Measurements from ENCODE around the gene LCN12.

The LCN12 gene

GRCh38 chr9:136951541-136952320 is at the start of gene LCN12:
TSS of gene LCN12 (plus strand) at chr9:136952273. CDS start at chr9:136952328, 55 bp downstream.
- DNase-seq = no peak

- DNase-seq = no peak
Observed at GRCh38 chr9:136903041-136903554, 49.0 kb upstream of the LCN12 start.

GRCh38 chr9:136906266-136906665 is 45.8 kb upstream of the LCN12 start:
- no peak for DNase-seq

- no peak for DNase-seq
Observed at GRCh38 chr9:136907011-136907914, 44.8 kb upstream of the LCN12 start.

GRCh38 chr9:136910197-136910900 is 41.7 kb upstream of the LCN12 start:
- DNase-seq = no peak

- DNase-seq = no peak
Observed at GRCh38 chr9:136910901-136911245, 41.2 kb upstream of the LCN12 start.

- DNase-seq = no peak
Observed at GRCh38 chr9:136913701-136914438, 38.2 kb upstream of the LCN12 start.

- DNase-seq = no peak
Observed at GRCh38 chr9:136915632-136916329, 36.3 kb upstream of the LCN12 start.

GRCh38 chr9:136916330-136917184 is 35.5 kb upstream of the LCN12 start:
- no peak for DNase-seq

GRCh38 chr9:136917902-136918301 is 34.2 kb upstream of the LCN12 start:
- DNase-seq = no peak

- DNase-seq = no peak
Observed at GRCh38 chr9:136920069-136920468, 32.0 kb upstream of the LCN12 start.

GRCh38 chr9:136920734-136921231 is 31.3 kb upstream of the LCN12 start:
- no peak for DNase-seq

- DNase-seq = no peak
Observed at GRCh38 chr9:136921307-136921706, 30.8 kb upstream of the LCN12 start.

GRCh38 chr9:136921718-136922117 is 30.4 kb upstream of the LCN12 start:
- DNase-seq = no peak

- no peak for DNase-seq
Observed at GRCh38 chr9:136922540-136922939, 29.5 kb upstream of the LCN12 start.

- DNase-seq = no peak
Observed at GRCh38 chr9:136923881-136924280, 28.2 kb upstream of the LCN12 start.

GRCh38 chr9:136925414-136926153 is 26.5 kb upstream of the LCN12 start:
- no peak for DNase-seq

- DNase-seq = no peak
Observed at GRCh38 chr9:136926154-136926704, 25.8 kb upstream of the LCN12 start.

GRCh38 chr9:136926749-136927148 is 25.3 kb upstream of the LCN12 start:
- DNase-seq = no peak

All from NCI-H2227 treated with DMSO at 0.1 percent for 48 hours (cell line).